Endothelial cell of umbilical vein (primary cell): ENCODE data around the gene FZD7. TPM values are rescaled to one million over a fixed set of nuclear protein-coding genes. Genes with fewer than 3 reads are reported as not detected.

Experiments
- BruUV-seq: library from RNA; stranded (reverse); fragments of 400-500 nt; replicated peaks from 2 replicates; lab custom pipeline; 2021; lab: Mats Ljungman, UMichigan
- CTCF ChIA-PET: fragments of 300-600, 350-600 bp; sonication (Branson Sonifier 250); formaldehyde crosslinking; loops from one replicate; lab custom pipeline; 2021; ENCODE audit warnings: antibody characterized with exemption, inconsistent platforms; lab: Charles Lee
- POLR2A ChIA-PET: fragments of 300-600, 350-600 bp; sonication (Branson Sonifier 250); formaldehyde crosslinking; loops from one replicate; lab custom pipeline; 2021; ENCODE audit warnings: antibody characterized with exemption, inconsistent platforms; lab: Charles Lee
- DNase-seq: peaks from one replicate; pipeline ENCODE4 v3.0.0-alpha.2; 2011; ENCODE audit warnings: low read depth, low spot score
- FAIRE-seq: peaks from 2 replicates; lab custom pipeline; 2011; peaks lifted over from hg19 to GRCh38; lab: Jason Lieb, UNC
- H2AFZ ChIP-seq: 2 replicates; pipeline ENCODE4 v1.6.0; 2012; ENCODE audit warnings: low read depth, low read length, control low read depth, inconsistent platforms
- H3K27ac ChIP-seq: 2 replicates; pipeline ENCODE4 v1.5.1; 2011; ENCODE audit warnings: low read depth, mild to moderate bottlenecking, control low read depth, low read length, moderate library complexity; ENCODE audit not compliant: insufficient read depth
- H3K27me3 ChIP-seq, 2 experiments: 2 replicates each; pipeline versions ENCODE4 v1.6.0 to v1.6.1; 2011; ENCODE audit warnings: low read length in 2 of 2, mixed read lengths in 1 of 2; ENCODE audit not compliant: control insufficient read depth in 2 of 2, insufficient read depth in 2 of 2
- H3K36me3 ChIP-seq, 2 experiments: 2 replicates in 1 of 2; 3 replicates in 1 of 2; pipeline ENCODE4 v1.5.1; 2011; ENCODE audit warnings: low read length in 2 of 2, mild to moderate bottlenecking in 1 of 2, moderate library complexity in 1 of 2; ENCODE audit not compliant: control insufficient read depth in 2 of 2, insufficient read depth in 2 of 2; ENCODE audit errors: extremely low read depth in 1 of 2
- H3K4me1 ChIP-seq: 3 replicates; pipeline ENCODE4 v1.5.1; 2011; ENCODE audit warnings: mild to moderate bottlenecking, low read length; ENCODE audit not compliant: control insufficient read depth, insufficient read depth; ENCODE audit errors: extremely low read depth
- H3K4me2 ChIP-seq: 2 replicates; pipeline ENCODE4 v1.6.1; 2011; ENCODE audit warnings: low read length, control low read depth, mixed read lengths; ENCODE audit not compliant: insufficient read depth
- H3K4me3 ChIP-seq, 3 experiments: fragments of 200-600 bp in 1 of 3; sonication (generic), shearing (Covaris generic) in 1 of 3; replicated peaks in 1 of 3; 2 replicates each; pipeline ENCODE4 v1.5.1; 2011 to 2016; ENCODE audit warnings: control low read depth in 3 of 3, low read length in 3 of 3, mild to moderate bottlenecking in 2 of 3, inconsistent platforms in 1 of 3, low read depth in 1 of 3, moderate library complexity in 1 of 3; ENCODE audit not compliant: insufficient read depth in 1 of 3
- H3K79me2 ChIP-seq: 2 replicates; pipeline ENCODE4 v1.6.0; 2012; ENCODE audit warnings: low read length, inconsistent platforms; ENCODE audit not compliant: control insufficient read depth, insufficient read depth
- H3K9ac ChIP-seq: replicated peaks from 2 replicates; pipeline ENCODE3; 2011; ENCODE audit warnings: low read length, control low read depth; ENCODE audit not compliant: insufficient read depth; ENCODE audit errors: extremely low read depth
- H3K9me1 ChIP-seq: replicated peaks from 3 replicates; pipeline ENCODE4 v1.6.0; 2011; ENCODE audit warnings: mild to moderate bottlenecking, low read length; ENCODE audit not compliant: control insufficient read depth, insufficient read depth; ENCODE audit errors: extremely low read depth
- H3K9me3 ChIP-seq: replicated peaks from 2 replicates; pipeline ENCODE4 v1.5.1; 2012; ENCODE audit warnings: low read length, inconsistent platforms; ENCODE audit not compliant: control insufficient read depth, insufficient read depth
- H4K20me1 ChIP-seq: replicated peaks from 2 replicates; pipeline ENCODE3; 2011; ENCODE audit warnings: mild to moderate bottlenecking, low read length; ENCODE audit not compliant: control insufficient read depth, insufficient read depth; ENCODE audit errors: extremely low read depth
- EZH2 ChIP-seq: IDR thresholded peaks from 2 replicates; pipeline ENCODE4 v1.6.1; 2012; ENCODE audit warnings: borderline replicate concordance, low read depth, mild to moderate bottlenecking, moderate library complexity, low read length, inconsistent platforms; ENCODE audit not compliant: severe bottlenecking
- FOS ChIP-seq: IDR thresholded peaks from 2 replicates; pipeline ENCODE4 v1.6.1; 2011; ENCODE audit warnings: mild to moderate bottlenecking, low read length, moderate library complexity, borderline replicate concordance; ENCODE audit not compliant: insufficient read depth
- GATA2 ChIP-seq: IDR thresholded peaks from 2 replicates; pipeline ENCODE4 v1.7.0; 2011; ENCODE audit warnings: low read depth, mild to moderate bottlenecking, moderate library complexity, mixed read lengths, low read length; ENCODE audit not compliant: insufficient read length, insufficient read depth
- JUN ChIP-seq: IDR thresholded peaks from 2 replicates; pipeline ENCODE4 v1.6.1; 2011; ENCODE audit warnings: borderline replicate concordance, low read depth; ENCODE audit not compliant: insufficient read length, insufficient read depth
- MYC ChIP-seq: IDR thresholded peaks from one replicate; pipeline ENCODE4 v1.6.1; 2011; ENCODE audit warnings: mild to moderate bottlenecking, low read depth, low read length
- POLR2A ChIP-seq: IDR thresholded peaks from 2 replicates; pipeline ENCODE4 v1.6.1; 2012; ENCODE audit warnings: low read depth, mild to moderate bottlenecking, control low read depth, low read length
- POLR2AphosphoS5 ChIP-seq: IDR thresholded peaks from 2 replicates; pipeline ENCODE4 v1.6.1; 2012; ENCODE audit warnings: low read depth, mild to moderate bottlenecking, control low read depth, low read length, moderate library complexity; ENCODE audit not compliant: insufficient read depth
- dilution Hi-C: fragments of 300-500 bp; cut with MboI; formaldehyde crosslinking; loops from one replicate; pipeline ENCODE4 v1.15.0; 2019; ENCODE audit warnings: low sequenced_read_pairs; ENCODE audit not compliant: extremely low pct_ligation_motif_present
- intact Hi-C: fragments of 100-400 bp; cut with micrococcal nuclease; formaldehyde crosslinking; loops from one replicate; pipeline ENCODE4 v1.10.0; 2022
- polyA plus RNA-seq, 4 experiments: library from polyadenylated mRNA; depleted of rRNA in 3 of 4; stranded (reverse) in 3 of 4; unstranded in 1 of 4; fragments of >200 nt; gene quantifications; 2 replicates each; pipeline versions ENCODE4 v1.2.1 to v1.2.3, GENCODE V29; 2011 to 2012; ENCODE audit warnings: missing spikeins in 1 of 4
- total RNA-seq: library from RNA; stranded (reverse); gene quantifications from 2 replicates; pipeline ENCODE4 v1.2.3, GENCODE V29; 2021
- TF ChIP-seq, protein P1 (sequence below): IDR thresholded peaks from 2 replicates; pipeline ENCODE4 v1.6.1; 2011; ENCODE audit not compliant: insufficient read depth, insufficient read length
- TF ChIP-seq, protein P2 (sequence below), 2 donors: IDR thresholded peaks; 1 replicate in 1 of 2; 2 replicates in 1 of 2; pipeline ENCODE4 v1.5.1; 2011; ENCODE audit warnings: low read length in 2 of 2, mild to moderate bottlenecking in 2 of 2, moderate library complexity in 2 of 2, control low read depth in 1 of 2, inconsistent platforms in 1 of 2, low read depth in 1 of 2; ENCODE audit not compliant: insufficient read depth in 1 of 2; ENCODE audit errors: extremely low read depth in 1 of 2

Gene FZD7
- total and polyA plus RNA-seq, 2 donors (not counting 3 experiments of a cell fraction or from before 2014, with no cell fraction given): 0.15 to 0.29 TPM

DNA sequence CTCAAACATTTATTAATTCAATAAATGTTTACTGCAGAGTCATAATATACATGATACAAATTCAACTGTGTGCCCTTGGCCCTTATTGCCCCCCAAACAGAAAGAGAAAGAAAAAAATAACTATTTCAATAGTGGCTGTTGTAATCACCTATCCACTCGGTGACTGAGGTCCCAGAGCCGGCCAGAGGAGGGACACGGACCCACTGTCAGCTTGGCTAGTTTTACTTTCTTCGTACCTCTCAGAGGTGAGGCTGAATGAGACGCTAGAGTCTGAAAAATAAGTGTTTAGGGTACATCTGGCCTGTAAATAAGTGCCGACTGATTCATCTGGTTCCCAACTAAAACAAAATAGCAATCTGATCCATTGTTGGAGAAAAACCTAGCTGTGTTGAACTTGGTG is 31.3 kb upstream of the FZD7 start:
- H3K36me3 ChIP-seq: no peaks in the 10 kb centered on the region
- POLR2A ChIA-PET: interaction anchor here (0.6 kb wide), 1 partner anchor 25 kb away, joined by 3 read pairs; no protein-coding TSS in a partner anchor
- H3K27ac ChIP-seq: no peak overlapping the region
- no peaks in the 10 kb centered on the region for H3K4me1 ChIP-seq
- H3K4me2 ChIP-seq: no peak overlapping the region
- H2AFZ ChIP-seq: no peak overlapping the region
- DNase-seq (no peak), FAIRE-seq (no peak)
- TF ChIP-seq, protein P1, sequence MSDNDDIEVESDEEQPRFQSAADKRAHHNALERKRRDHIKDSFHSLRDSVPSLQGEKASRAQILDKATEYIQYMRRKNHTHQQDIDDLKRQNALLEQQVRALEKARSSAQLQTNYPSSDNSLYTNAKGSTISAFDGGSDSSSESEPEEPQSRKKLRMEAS: no peak
- no peak for TF ChIP-seq MYC
- no peak for TF ChIP-seq EZH2
- no peak for TF ChIP-seq POLR2A
- TF ChIP-seq GATA2: no peak
- TF ChIP-seq JUN: no peak
- no peak for TF ChIP-seq POLR2AphosphoS5
- TF ChIP-seq FOS: no peak
- TF ChIP-seq, protein P2, sequence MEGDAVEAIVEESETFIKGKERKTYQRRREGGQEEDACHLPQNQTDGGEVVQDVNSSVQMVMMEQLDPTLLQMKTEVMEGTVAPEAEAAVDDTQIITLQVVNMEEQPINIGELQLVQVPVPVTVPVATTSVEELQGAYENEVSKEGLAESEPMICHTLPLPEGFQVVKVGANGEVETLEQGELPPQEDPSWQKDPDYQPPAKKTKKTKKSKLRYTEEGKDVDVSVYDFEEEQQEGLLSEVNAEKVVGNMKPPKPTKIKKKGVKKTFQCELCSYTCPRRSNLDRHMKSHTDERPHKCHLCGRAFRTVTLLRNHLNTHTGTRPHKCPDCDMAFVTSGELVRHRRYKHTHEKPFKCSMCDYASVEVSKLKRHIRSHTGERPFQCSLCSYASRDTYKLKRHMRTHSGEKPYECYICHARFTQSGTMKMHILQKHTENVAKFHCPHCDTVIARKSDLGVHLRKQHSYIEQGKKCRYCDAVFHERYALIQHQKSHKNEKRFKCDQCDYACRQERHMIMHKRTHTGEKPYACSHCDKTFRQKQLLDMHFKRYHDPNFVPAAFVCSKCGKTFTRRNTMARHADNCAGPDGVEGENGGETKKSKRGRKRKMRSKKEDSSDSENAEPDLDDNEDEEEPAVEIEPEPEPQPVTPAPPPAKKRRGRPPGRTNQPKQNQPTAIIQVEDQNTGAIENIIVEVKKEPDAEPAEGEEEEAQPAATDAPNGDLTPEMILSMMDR (IDR thresholded peaks at IDR 0.05; ENCODE audit: extremely low read depth in 1 of 2, insufficient read depth in 1 of 2, low read depth in 1 of 2, low read length in 2 of 2): no peak
- no peaks in the 10 kb centered on the region for H3K9me3 ChIP-seq
- CTCF ChIA-PET: no interaction called here
- H4K20me1 ChIP-seq: no peaks in the 10 kb centered on the region
- H3K4me3 ChIP-seq: no peak overlapping the region
- no TSS peak for BruUV-seq
- dilution Hi-C loops: no loop called here
- intact Hi-C loops: no loop called here
- H3K9ac ChIP-seq: no peak overlapping the region
- H3K27me3 ChIP-seq: peaks cover 2 to 12% of the 10 kb centered on the region in 2 experiments
- H3K9me1 ChIP-seq: no peaks in the 10 kb centered on the region
- no peaks in the 10 kb centered on the region for H3K79me2 ChIP-seq
